A172 (cell line): ENCODE measurements around the gene EIF5A. TPM values are rescaled to one million over a fixed set of nuclear protein-coding genes. Genes with fewer than 3 reads are reported as not detected.

Experiments
- DNase-seq: peaks from one replicate; pipeline ENCODE4 v3.0.0-alpha.2; 2015; ENCODE audit warnings: low spot score
- total RNA-seq: library from RNA; depleted of rRNA; stranded (reverse); fragments of >200 nt; shearing (Covaris generic); gene quantifications from 2 replicates; pipeline ENCODE4 v1.2.3, GENCODE V29; 2014

EIF5A gene
- total RNA-seq, 1 experiment from 2014 or later = 844 TPM

- no peak for DNase-seq
These were observed 22.5 kb upstream of the EIF5A start for GRCh38 chr17:7284911-7285310.

GRCh38 chr17:7285679-7286078 is 21.7 kb upstream of the EIF5A start:
- no peak for DNase-seq

GRCh38 chr17:7289256-7290032 is 18.0 kb upstream of the EIF5A start:
- no peak for DNase-seq

- no peak for DNase-seq
These were observed 17.3 kb upstream of the EIF5A start for GRCh38 chr17:7290166-7290565.

- no peak for DNase-seq
These were observed 16.7 kb upstream of the EIF5A start for GRCh38 chr17:7290685-7291084.

- no peak for DNase-seq
These were observed 15.2 kb upstream of the EIF5A start for GRCh38 chr17:7292194-7292593.

GRCh38 chr17:7292729-7293128 is 14.7 kb upstream of the EIF5A start:
- DNase-seq = no peak

GRCh38 chr17:7293159-7293558 is 14.3 kb upstream of the EIF5A start:
- DNase-seq = no peak

GRCh38 chr17:7293816-7294613 is 13.4 kb upstream of the EIF5A start:
- DNase-seq = no peak

GRCh38 chr17:7294614-7295153 is 12.7 kb upstream of the EIF5A start, which contains the start of gene YBX2:
Gene YBX2 (minus strand): TSS chr17:7294639. CDS start chr17:7294500, 139 bp downstream.
- DNase-seq = peak; percentile 33

- DNase-seq = no peak
These were observed 11.9 kb upstream of the EIF5A start for GRCh38 chr17:7295230-7296180.

GRCh38 chr17:7296189-7296861 is 11.1 kb upstream of the EIF5A start:
- DNase-seq = peak; percentile 72

- DNase-seq = no peak
These were observed 3.2 kb upstream of the EIF5A start for GRCh38 chr17:7304179-7304578.

- DNase-seq = no peak
These were observed 527 bp downstream of the EIF5A start for GRCh38 chr17:7307686-7308624.

GRCh38 chr17:7308625-7309433 is 1.4 kb downstream of the EIF5A start:
- peak; percentile 82 for DNase-seq

GRCh38 chr17:7309628-7310027 is 2.2 kb downstream of the EIF5A start:
- no peak for DNase-seq

GRCh38 chr17:7311110-7311705 is 3.8 kb downstream of the EIF5A start:
- no peak for DNase-seq

- DNase-seq = no peak
These were observed 5.1 kb downstream of the EIF5A start for GRCh38 chr17:7312432-7313087.
